Measurements from ENCODE around the gene SCARB1. TPM values are rescaled to one million over a fixed set of nuclear protein-coding genes. Genes with fewer than 3 reads are reported as not detected.
A peak's percentile ranks its signal among the peaks of the same experiment; 100 is the strongest.

The SCARB1 gene
- total RNA-seq, 1 experiment from 2014 or later = 19.5 TPM

DNA sequence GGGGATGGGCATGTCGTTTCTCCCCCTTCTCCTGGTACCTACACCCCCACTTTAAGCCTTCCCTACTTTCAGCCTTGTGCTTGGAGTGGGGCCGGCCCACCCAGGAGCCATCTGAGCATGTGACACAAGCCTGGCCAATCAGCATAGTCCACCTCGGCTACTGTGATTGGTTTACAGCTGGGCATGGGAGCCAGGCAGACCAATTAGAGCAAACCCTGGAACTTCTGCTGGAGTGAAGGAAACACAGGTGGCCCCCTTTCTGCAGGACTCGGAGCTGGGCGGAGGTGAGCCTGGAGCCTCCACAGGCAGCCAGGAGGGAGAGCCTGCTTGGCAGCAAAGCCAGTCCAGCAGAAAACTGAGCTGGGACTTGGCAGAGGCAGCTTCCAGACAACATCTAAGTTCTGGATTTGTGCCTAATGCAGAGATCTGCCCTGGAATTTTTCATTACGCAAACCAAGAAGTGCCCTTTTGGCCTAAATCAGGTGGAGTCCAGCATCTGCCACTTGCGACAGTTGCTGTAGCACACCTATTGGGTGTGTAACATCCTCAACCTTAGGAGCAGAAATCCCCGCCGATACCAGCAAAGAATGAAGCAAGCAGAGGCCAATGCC is 59.5 kb downstream of the SCARB1 start:
- DNase-seq (ENCODE audit: low read depth) = peak; percentile 50

DNA sequence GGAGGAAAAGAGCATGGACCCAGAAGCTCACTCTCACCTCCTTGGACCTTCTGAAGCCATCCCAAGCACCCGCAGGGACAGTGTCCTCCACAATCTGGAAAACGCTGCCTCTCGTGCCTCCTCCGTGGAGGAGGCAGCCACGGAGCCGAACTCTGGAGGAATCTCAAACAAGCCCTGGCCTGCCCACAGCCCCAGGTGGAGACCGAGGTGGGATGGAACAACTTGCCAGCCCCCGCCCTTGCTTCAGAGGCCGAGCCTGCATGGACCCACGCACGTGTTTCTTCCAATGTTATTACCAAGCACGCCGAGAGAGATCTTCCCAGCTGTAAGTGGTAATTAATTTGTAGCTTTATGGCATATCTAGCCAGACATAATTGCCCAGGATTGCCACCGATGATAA is 61.3 kb downstream of the SCARB1 start:
- DNase-seq (ENCODE audit: low read depth) = no peak

DNA sequence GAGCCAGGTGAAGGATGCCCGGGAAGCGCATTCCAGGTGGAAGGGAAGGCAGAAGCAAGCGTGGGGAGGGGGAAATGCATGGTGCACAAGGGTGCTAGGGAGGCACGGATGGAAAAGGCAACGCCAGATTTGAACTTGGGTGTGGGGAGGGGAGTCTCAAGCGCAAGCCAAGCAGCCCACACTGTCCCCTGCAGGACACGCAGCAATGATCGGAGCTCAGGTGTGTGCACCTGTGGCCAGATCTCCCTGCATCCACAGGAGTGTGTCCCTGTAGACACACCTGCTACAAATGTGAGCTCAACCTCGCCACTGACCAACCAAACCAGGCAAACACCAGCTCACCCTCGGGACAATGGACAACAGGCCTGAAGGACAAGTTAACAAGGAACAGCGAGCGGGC is 63.2 kb downstream of the SCARB1 start:
- DNase-seq (ENCODE audit: low read depth) = no peak

DNA sequence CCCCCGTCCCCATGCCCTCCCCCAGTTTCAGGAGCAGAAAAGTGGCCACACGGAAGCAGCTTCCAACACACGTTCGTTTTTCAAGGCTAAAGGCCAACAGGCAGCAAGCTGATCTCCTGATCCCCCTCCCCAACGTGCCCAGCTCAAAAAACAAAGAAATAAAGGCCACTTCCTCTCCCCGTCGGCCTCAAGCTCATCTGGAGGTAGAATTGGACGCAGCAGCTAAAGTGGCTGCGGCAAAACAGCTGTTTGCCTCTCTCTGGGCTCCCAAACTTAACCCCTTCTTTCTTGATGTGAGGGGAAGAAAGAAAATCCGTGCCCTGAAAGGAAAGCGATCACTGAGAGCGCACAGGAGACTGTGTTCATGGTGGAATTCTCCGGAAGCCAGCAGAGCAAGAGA is 66.3 kb downstream of the SCARB1 start:
- DNase-seq (ENCODE audit: low read depth) = no peak

DNA sequence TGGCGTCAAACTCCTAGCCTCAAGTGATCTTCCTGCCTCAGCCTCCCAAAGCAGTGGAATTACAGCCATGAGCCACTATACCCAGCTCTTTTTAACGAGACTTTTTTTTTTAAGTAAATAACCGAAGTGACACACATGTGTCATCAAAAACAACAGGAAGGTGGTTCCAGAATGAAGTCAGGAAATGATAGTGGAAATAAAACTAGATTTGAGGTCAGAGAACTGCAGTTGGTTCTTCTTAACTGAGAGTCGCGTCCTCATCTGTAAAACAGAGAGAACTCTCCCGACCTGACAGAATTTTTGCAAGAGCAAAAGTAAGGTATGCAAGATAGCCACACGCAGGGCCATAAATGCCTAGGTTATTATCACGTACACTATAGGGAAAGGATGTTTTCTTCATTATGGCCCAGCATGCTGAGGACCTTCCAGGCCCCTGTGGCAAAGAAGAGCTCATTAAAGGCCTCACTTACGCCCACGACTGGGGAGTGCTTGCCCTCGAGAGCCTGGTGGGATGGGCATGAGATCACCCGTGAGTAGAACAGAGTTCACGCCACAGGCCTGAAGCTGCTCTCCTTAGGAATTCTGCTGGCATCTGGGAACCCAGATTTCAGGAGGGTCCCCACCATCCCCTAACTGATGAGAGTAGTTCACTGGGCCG is 67.2 kb downstream of the SCARB1 start:
- no peak for DNase-seq (ENCODE audit: low read depth)

DNA sequence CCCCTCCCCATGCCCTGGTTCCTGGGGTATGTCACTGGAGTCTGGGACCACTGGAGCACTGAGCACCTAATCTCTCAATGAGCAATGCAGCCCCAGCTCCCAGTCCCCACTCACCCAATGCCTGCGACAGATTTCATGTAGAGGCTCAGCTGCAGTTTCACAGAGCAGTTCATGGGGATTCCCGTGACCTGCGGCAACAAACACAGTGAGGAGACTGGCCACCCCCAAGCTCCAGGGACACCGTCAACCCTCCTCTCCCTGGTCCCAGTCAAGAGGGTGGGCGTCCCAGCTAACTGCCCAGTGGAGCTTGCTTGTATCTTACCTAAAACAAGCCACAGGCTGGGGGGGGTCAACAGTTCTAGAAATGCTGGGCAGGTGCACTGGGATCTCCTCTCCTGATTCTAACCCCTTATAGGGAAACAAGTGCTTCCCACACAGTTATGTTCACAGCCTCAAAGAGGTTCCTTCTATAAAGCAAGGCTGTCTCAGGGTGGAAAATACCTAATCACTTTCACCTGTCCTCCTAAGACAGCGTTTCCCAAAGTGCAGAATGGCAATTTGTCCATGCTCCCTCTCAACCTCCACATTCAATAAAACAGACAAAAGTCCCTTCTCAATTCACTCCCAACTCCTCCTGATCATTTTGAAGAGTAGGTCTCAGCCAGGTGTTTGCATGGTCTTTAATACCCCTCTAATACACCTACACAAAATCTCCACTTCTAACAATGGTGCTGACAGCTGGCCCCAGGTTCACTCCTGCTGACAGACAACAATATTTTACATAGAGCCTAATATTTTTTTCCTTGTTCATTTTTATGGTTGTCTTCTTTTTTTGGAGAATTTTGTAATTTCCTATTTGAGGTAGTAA is 68.3 kb downstream of the SCARB1 start:
- DNase-seq (ENCODE audit: low read depth) = no peak

DNA sequence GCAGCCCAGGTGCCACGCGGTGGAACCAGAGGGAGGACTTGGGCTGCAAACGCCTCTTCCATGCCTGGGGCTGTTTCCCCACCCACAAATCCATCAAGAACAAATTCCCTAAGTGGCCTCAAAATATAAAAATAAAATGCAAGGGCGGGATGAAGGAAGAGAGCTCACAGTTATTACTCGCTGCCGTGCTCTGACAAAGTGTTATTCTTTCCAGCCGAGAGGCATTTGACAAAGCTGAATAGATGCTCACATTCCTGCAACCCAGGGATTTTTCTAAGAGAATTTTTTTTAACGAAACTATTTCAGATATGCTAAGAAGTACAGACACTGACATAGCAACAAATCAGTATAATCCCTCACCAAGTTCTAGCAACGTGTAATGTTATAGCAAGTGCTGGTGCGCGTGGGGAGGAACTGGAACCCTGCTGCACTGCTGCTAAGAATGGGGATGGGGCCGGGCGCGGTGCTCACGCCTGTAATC is 70.7 kb downstream of the SCARB1 start:
- DNase-seq (ENCODE audit: low read depth) = no peak

DNA sequence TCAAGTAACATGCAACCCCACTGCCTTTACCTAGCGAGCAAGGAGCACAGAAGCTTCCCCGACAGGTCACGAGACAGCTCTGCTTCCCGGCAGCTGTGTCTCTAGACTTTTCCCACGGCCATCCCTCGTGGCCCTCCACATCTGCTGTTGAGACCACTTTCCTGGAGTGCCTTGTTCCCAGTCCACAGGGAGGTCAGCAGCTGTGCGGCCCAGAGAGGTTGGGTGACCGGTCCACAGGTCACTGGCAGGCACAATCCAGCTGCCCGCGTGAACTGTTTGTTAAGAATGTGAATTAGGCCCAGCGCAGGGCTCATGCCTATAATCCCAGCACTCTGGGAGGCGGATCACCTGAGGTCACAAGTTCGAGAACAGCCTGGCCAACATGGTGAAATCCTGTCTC is 71.5 kb downstream of the SCARB1 start:
- no peak for DNase-seq (ENCODE audit: low read depth)

DNA sequence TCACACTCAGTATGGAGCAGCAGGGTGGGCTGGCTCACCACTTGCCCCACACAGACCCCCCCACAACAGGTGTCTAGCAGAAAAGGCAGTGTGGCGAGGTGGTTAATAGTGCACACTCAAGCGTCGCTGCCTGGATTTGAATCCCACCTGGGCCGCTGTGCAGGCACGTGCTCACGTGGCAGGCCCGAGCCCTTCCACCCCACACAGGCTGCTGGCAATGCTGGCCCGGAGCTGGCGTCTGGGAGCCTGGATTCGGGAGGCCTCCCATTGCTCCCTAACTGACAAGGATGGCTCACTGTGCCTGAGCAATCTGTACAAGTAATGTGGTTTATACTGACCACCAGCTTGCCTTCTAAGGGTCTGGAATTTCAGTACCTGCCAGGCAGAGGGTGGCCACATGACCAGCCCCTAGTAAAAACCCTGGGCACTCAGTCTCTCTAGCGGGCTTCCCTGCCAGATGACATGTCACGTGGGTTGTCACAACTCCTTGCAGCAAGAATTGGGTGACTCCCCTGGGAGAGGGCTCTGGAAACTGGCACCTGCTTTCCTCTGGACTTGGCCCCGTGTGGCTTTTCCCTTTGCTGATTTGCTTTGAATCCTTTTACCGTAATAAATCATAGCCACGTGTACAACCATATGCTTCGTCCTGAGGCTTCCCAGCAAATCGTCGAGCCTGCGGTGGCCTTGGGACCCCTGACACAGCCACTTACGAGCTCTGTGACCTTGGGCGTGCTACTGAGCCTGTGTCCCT is 72.8 kb downstream of the SCARB1 start:
- DNase-seq (ENCODE audit: low read depth) = no peak

DNA sequence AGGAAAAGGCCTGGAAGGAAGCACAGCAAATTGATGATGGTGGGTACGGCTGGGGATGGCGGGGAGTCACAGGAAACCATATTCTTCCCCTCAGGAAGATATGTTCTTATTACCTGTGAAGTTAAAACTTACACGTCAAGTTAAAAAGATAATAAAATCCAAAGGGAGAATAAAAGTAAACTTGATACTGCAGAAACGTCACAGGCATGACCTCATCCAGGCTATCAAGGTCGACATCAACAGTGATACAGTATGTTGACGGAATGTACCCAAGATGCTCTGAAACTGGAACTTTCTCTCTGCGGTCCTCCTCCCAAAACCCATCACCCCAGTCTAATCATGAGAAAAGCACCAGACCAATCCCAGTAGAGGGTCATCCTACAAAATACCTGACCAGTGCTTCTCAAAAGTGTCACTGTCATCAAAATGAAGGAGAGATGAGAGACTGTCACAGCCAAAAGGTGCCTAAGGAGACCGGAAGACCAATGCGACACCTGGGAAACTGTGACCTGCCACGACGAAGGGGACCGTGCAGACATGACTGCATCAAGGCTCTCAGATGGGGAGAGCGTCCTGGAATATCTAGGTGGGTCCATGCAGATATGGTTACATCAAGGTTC is 74.6 kb downstream of the SCARB1 start:
- no peak for DNase-seq (ENCODE audit: low read depth)

DNA sequence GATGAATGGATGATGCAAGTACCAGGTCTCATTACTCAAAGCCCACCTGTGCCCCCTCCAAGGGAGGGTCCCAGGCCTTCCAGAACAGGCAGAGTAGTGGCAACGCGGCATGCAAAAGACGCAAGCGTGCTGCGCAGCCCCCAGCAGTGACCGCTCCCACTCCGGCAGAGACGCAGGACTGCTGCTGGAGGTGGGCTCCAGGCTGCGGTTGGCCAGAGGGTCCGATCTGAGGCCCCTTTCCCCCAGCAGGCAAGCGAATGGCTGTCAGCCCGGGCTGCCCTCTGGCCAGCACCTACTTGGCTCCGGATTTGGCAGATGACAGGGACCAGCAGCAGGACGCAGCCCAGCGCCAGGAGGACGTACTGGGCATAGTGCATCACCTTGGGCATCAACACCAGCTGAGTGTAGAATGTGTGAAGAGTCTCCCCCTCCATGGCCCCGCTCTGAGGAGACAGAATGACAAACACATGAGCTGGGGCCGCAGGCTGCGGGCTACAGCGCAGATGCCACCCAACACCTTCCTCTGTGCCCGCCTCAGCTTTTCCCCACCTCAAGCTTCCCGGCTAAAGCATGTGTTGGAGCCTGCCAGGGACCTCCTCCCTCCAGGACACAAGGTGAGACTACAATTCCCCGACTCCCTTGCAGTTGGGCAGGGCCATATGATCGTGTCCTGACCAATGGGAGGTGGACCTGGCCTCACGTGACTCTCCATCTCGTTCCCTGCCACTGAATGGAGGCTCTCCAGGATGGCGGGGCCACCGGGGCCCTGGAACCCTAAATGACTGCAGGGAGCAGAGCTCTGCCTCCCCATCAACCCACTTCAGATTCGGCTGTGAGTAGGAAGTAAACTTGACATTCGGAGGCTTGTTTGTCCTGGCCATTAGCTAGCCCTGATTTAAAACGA is 77.4 kb downstream of the SCARB1 start:
- DNase-seq (ENCODE audit: low read depth) = peak; percentile 82

DNA sequence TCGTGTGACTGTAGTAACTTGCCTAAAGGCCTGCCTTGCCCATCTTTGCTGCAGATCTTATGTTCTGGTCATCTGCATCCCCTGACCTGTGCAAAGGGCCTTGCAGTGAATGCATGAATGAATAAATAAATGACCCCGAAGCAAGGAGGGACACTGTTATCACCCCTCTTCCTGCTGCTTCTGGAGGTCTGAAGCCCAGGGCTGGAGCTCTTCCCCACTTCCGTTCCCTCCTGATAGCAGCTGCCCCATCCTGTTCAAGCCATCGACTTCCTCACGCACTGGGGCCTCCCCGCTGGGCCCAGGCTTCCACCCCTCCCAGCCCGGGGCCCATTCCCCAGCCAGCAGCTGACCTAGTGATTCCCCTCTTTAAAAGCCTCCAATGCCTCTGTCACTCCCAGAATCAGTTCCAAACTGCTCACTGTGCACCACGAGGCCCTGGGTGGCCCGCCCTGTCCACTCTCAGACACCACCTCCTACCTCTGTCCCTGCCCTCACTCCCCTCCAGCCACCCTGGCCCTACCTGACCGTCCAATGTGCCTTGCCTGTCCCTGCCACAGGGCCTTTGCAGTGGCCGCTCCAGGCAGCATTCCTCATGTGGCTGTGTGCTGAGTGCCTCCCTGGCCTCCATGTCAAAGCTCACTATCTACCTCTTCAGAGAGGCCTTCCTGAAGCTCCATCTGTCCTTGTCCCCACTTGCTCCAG is 78.6 kb downstream of the SCARB1 start:
- no peak for DNase-seq (ENCODE audit: low read depth)

DNA sequence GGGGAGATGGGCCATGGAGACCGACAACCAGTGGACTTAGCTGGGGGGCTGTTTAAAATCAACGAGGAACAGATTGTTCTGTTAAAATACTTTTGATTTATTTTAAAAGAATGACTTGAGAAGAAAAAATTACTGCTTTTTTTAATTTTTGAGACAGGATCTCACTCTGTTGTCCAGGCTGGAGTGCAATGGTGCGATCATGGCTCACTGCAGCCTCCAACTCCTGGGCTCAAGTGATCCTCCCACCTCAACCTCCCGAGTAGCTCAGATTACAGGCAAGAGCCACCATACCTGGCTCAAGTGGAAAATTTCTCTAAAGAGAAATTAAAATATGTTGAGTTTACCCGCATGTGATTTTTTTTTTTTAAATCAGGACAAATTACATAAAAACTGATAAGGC is 80.6 kb downstream of the SCARB1 start:
- no peak for DNase-seq (ENCODE audit: low read depth)

DNA sequence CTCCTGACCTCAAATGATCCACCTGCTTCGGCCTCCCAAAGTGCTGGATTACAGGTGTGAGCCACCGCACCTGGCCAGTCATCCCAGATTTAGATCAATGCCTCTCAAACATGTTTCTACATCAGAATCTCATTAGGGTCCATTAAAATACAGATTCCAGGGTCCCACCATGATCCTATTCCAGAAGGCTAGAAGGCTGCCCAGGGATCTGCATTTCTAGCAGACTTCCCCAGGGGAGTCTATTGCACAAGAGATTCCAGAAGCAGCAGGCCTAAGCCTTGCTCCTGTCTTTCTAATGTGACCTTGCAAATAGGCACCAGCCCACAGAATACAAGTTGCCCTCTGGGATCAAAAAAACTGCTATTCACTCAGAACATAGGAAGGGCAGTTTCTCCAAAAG is 81.5 kb downstream of the SCARB1 start:
- no peak for DNase-seq (ENCODE audit: low read depth)

DNA sequence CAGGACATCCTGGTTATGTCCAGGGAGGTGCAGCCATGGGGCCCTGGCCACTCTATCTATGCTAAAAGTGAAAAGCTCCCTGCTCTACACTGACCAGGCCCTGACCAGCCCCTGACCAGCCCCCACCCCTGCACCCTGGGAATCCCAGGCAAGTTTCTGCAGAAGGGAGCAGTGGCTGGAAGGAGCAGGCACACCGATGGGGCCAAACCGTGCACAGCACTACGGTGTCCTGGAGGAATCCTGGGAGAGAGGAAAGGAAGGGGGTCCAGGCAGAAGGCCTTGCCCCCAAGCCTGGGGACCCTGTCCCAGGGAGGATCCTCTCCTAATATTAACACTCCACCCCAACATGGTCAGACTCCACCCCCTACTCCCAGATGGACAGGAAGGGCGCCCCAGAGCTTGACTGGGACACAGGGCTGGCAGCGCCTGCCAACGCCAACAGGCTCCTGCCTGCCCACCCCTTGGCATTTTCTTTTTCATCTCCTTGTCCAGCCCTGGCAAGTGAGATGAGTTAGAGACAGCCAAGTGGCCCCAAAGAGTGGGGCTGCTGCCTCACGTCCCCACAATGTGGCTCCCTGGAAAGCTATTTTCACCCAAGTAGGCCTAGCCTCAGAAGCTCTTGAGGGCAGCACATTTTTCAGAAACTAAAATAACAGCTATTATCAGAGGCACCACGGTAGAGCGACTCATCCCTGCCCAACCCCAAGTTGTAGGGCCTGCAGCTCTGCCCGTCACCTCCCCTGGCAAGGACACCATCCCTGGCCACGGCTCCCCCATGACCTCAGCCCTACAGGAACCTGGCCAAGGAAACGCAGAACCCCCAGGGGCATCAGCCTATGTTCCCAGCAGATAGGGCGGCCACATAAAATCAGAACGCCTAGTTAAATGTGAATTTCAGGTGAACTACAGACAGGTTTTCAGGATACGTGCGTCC is 82.6 kb downstream of the SCARB1 start:
- DNase-seq (ENCODE audit: low read depth) = no peak

DNA sequence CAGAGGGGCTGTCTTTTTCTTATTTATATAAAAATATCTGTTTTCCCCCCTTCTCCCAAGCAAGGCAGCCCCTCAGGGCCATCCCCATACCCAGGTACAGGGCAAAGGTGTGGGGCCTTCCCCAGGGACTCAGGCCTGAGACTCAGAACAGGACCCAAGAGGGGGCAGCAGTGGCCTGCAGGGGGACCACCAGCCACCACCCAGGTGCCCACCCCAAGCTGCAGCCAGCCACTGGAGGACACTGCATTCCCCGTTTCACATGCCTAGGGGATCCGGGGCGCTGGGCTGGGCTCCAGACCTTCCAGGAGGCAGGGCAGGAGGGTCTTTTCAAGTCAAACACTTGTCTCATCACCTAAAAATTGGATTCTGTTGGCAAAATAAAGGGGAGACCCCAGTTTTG is 83.3 kb downstream of the SCARB1 start:
- no peak for DNase-seq (ENCODE audit: low read depth)

DNA sequence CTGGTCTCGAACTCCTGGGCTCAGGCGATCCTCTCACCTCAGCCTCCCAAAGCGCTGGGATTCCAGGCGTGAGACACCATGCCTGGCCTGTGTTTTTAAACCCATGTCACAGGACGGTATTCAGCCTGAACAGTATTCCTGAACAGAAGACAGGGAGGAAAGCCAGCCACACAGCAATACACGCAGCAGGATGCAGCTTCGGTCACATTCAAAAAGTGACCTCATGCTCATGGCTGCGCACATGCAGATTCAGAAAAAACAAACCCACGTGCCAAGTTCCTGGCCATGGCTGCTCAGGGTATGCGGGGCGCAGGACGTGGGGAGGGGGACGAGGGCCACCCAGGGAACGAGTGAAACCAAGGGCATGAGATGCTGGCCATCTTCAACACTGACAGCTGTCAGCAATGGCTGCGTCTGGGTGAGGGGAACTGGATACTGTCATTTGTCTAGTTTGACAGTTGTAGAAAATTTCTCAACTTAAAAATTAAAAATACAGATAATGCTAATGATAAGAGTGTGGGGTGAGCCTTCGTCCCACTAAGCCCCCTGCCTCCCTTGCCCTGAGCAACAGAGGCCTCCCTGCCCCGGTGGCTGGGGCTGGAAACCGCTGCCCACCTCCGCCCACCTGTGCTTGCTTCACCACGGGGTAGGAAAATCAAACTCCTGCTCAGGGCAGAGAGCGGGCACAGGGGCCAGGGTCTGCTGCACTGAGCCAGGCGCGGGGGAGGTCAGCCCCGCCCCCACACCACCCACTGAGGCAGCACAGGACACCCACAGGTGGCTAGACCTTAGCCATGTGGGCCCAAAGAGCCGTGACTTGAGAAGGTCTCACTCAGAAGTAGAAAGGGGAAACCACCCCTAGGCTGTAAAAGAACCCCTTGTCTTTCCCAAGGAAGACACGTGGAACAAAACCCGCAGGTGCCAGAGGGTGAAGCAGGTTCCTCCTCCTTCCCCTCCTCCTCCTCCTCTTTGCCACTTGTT is 84.2 kb downstream of the SCARB1 start:
- DNase-seq (ENCODE audit: low read depth) = no peak
